Activated CD8-positive, alpha-beta memory T cell treated with anti-CD3 and anti-CD28 coated beads, Interleukin-2, amount 50 U/mL, for 24 hours (primary cell): Measurements from ENCODE around the gene HMGXB3.

Experiments
- DNase-seq: peaks from one replicate; pipeline ENCODE4 v3.0.0-alpha.2; 2020; ENCODE audit errors: extremely low read depth

Gene HMGXB3

GRCh38 chr5:150092159-150092787 lies 91.7 kb downstream of the HMGXB3 start:
- no peak for DNase-seq

GRCh38 chr5:150097152-150097551 lies 96.6 kb downstream of the HMGXB3 start:
- no peak for DNase-seq

- DNase-seq: no peak
Observed at GRCh38 chr5:150101023-150101422, 100.5 kb downstream of the HMGXB3 start.
